ENCODE measurements around the gene TRPV3. TPM values are rescaled to one million over a fixed set of nuclear protein-coding genes. Genes with fewer than 3 reads are reported as not detected.

Gene TRPV3
- total RNA-seq, 1 donor from 2014 or later: 0.46 TPM

DNA sequence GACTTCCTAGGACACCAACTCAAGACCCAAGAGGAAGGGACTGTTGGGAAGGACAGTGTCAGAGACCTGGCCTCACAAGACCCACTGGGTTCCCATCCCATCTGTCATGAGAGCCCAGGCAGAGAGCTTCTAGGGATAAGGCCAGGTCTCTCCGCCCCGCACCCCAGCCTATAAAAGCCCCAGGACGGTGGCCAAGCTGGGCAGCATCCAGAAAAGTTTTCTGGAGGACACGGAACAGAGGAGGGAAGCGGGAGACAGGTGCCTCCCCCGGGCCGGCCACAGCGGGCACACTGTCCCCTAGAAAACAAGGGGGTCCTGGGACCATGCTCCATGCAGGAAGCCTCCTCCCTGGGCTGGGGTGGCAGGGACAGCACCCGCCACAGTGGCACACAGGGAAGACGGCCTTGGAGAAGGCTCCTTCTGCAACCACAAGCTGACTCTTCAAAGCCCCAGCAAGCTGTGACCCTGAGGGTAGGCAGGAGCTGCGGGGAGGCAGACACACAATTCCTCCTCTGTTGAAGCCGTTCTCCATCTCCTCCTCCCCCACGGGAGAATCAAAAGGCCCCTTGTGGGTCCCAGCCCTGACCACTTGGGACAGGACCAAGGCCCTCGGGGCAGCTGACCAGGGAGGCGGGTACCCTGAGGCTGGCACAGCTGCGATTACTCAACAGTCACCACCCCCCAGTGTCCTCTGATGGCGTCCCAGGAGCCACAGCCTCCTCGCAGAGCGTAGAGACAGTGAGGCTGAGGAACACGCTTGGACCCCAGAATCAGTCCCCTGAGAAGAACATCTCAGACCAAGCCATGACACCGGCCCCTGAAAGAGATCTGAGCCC lies 26.1 kb downstream of the TRPV3 start:
- H3K4me3 ChIP-seq (ENCODE audit: low read depth, low read length): no peak overlapping the region
- no peak for DNase-seq (ENCODE audit: low read depth)
- TF ChIP-seq, protein P1, sequence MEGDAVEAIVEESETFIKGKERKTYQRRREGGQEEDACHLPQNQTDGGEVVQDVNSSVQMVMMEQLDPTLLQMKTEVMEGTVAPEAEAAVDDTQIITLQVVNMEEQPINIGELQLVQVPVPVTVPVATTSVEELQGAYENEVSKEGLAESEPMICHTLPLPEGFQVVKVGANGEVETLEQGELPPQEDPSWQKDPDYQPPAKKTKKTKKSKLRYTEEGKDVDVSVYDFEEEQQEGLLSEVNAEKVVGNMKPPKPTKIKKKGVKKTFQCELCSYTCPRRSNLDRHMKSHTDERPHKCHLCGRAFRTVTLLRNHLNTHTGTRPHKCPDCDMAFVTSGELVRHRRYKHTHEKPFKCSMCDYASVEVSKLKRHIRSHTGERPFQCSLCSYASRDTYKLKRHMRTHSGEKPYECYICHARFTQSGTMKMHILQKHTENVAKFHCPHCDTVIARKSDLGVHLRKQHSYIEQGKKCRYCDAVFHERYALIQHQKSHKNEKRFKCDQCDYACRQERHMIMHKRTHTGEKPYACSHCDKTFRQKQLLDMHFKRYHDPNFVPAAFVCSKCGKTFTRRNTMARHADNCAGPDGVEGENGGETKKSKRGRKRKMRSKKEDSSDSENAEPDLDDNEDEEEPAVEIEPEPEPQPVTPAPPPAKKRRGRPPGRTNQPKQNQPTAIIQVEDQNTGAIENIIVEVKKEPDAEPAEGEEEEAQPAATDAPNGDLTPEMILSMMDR (conservative IDR thresholded peaks at IDR 0.05; ENCODE audit: low read depth, low read length): no peak

DNA sequence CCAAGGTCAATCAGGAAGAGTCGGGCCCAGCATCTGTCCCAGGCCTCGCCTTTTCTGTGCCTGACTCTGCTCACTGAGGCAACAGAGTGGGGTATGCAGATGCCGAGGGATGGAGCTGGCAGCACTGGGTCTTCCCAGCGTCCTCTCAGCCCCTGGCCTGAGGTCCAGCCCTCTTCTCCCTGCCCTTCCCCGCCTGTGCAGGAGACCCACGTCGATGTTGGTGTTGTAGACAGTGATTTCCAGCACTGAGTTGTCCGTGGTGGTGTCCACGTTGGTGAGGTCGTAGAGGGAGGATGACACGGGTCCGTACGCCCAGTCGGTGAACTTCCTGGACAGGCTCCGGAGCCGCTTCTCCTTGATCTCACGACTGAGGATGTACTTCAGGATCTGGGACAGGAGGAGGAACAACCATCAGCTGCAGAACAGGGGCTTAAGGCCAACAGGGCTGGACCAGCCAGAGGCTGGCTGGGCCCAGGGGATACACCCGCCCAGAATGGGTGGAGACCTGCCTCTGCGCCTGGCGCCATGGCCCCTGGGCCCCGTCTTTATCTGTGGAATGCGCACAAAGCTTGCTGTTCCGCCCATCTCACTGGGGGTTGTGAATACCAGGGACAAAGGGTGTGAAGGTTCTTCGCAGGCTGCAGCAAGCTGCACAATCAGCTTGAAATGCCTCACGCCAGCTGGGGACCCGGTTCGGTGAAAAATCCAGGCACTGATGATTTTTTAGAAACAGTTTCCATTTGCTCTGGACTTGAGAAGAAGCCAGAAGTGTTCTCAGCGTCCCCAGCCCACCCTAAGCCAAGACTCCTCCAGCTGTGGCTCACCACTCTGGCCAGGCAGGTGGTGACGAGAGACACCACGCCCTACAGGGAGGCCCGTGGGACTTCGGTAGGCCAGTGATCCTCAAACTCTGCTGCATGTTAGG lies 27.5 kb downstream of the TRPV3 start:
- DNase-seq (ENCODE audit: low read depth): no peak
- H3K4me3 ChIP-seq (ENCODE audit: low read depth, low read length): no peak overlapping the region
- TF ChIP-seq, protein P1 (conservative IDR thresholded peaks at IDR 0.05; ENCODE audit: low read depth, low read length): no peak

DNA sequence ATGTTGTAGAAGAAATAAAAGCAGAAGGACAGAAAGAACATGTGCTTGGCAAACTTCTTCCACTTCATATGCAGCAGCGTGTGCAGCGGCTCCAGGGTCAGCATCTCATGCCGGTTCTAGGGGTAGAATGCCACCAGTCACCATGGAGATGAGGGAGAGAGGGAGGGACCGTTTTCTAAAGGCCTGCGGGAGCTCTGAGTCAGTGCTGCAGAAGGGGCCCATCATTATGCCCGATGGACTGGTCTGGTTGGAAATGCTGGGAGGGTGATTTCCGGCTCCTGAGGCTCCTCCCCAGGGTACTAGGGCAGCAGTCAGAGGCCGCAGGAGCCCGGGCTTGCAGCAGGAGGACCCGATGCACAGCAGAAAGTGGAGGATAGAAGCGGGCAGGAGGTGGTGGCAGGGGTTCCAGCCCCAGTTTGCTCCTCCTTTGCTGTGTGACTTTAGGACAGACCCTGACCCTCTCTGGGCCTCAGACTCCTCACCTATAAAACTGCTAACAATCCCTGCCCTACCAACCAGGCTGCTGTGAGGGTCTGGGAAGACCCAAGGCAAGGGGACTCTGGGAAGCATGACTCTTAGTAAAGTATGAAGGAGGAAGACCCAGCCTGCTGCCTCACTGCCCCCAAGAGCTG lies 28.6 kb downstream of the TRPV3 start:
- DNase-seq (ENCODE audit: low read depth): no peak
- H3K4me3 ChIP-seq (ENCODE audit: low read depth, low read length): no peak overlapping the region
- TF ChIP-seq, protein P1 (conservative IDR thresholded peaks at IDR 0.05; ENCODE audit: low read depth, low read length): no peak

DNA sequence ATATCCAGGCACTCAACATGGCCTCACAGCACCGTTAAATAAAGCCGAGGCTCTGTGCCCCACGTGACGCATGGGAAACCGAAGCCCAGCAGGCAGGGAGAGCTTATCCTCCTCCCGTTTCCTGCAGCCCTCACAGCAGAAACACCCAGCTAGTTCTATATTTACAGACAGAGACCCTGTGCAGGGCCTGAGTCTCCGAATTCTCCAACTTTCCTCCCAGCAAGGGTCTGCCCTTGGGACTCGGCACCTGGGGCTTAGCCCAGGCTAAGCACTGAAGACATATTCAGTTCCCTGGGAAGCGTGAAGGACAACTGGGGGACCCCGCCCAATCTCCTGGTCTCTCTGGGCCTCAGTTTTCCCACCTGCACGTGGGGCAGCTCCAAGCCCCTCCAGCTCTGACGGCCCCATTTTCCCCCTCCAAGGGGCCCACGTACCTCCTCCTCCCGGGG lies 29.2 kb downstream of the TRPV3 start:
- H3K4me3 ChIP-seq (ENCODE audit: low read depth, low read length): no peak overlapping the region
- TF ChIP-seq, protein P1 (conservative IDR thresholded peaks at IDR 0.05; ENCODE audit: low read depth, low read length): no peak
- no peak for DNase-seq (ENCODE audit: low read depth)

DNA sequence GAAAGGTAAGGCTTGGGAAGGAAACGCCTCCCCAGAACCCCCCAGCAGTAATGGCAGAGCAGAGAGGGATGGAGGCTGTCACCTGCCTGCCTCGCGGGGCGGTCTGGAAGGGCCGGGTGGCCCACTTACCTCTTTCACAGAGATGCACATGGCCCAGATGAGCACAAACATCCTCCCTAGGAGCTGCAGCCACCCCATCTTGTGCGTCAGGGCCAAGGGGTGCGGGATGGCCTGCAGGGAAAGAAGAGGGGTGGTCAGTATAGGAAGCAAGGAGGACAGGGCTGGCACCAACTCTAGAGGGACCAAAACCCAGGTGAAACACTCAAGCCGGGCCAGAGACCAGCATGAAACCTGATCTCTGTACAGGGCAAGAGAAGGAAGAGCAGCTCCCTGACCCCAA lies 29.7 kb downstream of the TRPV3 start:
- no peak overlapping the region for H3K4me3 ChIP-seq (ENCODE audit: low read depth, low read length)
- DNase-seq (ENCODE audit: low read depth): no peak
- TF ChIP-seq, protein P1 (conservative IDR thresholded peaks at IDR 0.05; ENCODE audit: low read depth, low read length): no peak

DNA sequence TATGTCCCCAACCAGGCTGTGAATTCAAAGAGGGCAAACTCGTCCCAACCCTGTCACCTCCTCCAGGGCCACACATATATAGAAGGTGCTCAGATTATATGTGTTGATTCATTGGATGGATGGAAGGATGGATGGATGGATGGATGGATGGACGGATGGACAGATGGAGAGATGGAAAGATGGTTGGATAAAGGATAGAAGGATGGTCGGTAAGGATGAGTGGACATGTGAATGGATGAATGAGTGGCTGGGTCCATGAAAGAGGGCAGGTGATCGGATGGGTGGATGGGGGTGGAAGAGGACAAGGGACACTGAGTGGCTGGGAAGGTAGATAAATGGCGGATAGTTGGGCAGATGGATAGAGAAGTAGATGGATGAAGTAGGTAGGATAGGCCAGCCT lies 30.1 kb downstream of the TRPV3 start:
- TF ChIP-seq, protein P1 (conservative IDR thresholded peaks at IDR 0.05; ENCODE audit: low read depth, low read length): no peak
- no peak for DNase-seq (ENCODE audit: low read depth)
- H3K4me3 ChIP-seq (ENCODE audit: low read depth, low read length): no peak overlapping the region
